Measurements from ENCODE around the gene KCNG2.

KCNG2 gene

GRCh38 chr18:79769698-79770500 is 27.8 kb upstream of the KCNG2 start:
- no peak overlapping the region for H3K4me3 ChIP-seq (replicated peaks; ENCODE audit: low read depth, low read length)
- TF ChIP-seq, protein P1, sequence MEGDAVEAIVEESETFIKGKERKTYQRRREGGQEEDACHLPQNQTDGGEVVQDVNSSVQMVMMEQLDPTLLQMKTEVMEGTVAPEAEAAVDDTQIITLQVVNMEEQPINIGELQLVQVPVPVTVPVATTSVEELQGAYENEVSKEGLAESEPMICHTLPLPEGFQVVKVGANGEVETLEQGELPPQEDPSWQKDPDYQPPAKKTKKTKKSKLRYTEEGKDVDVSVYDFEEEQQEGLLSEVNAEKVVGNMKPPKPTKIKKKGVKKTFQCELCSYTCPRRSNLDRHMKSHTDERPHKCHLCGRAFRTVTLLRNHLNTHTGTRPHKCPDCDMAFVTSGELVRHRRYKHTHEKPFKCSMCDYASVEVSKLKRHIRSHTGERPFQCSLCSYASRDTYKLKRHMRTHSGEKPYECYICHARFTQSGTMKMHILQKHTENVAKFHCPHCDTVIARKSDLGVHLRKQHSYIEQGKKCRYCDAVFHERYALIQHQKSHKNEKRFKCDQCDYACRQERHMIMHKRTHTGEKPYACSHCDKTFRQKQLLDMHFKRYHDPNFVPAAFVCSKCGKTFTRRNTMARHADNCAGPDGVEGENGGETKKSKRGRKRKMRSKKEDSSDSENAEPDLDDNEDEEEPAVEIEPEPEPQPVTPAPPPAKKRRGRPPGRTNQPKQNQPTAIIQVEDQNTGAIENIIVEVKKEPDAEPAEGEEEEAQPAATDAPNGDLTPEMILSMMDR (IDR thresholded peaks at IDR 0.05; ENCODE audit: low read depth, low read length, missing control alignments), result no peak
- DNase-seq (ENCODE audit: extremely low read depth, low read depth), result no peak

DNA sequence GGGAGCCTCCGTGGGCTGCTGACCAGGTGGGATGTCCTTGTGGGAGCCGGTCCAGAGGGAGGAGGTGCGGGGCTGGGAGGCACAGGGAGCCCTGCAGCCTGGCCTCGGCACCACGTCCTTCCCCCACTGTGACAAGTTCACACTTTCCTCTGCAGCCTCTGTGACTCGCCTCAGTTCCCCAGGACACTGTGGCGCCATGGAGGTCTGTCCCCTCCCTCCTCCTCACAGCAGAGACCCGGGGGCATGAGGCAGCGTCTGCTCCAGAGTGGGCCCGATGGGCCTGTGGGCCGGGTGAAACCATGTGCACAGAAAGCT is 27.3 kb upstream of the KCNG2 start:
- DNase-seq (ENCODE audit: extremely low read depth, low read depth), result no peak
- TF ChIP-seq, protein P1 (IDR thresholded peaks at IDR 0.05; ENCODE audit: low read depth, low read length, missing control alignments), result no peak
- H3K4me3 ChIP-seq (replicated peaks; ENCODE audit: low read depth, low read length), result no peak overlapping the region

- no peak overlapping the region for H3K4me3 ChIP-seq (replicated peaks; ENCODE audit: low read depth, low read length)
- DNase-seq (ENCODE audit: extremely low read depth, low read depth), result no peak
- TF ChIP-seq, protein P1 (IDR thresholded peaks at IDR 0.05; ENCODE audit: low read depth, low read length, missing control alignments), result no peak
Measured at GRCh38 chr18:79770826-79771225, 26.9 kb upstream of the KCNG2 start.

DNA sequence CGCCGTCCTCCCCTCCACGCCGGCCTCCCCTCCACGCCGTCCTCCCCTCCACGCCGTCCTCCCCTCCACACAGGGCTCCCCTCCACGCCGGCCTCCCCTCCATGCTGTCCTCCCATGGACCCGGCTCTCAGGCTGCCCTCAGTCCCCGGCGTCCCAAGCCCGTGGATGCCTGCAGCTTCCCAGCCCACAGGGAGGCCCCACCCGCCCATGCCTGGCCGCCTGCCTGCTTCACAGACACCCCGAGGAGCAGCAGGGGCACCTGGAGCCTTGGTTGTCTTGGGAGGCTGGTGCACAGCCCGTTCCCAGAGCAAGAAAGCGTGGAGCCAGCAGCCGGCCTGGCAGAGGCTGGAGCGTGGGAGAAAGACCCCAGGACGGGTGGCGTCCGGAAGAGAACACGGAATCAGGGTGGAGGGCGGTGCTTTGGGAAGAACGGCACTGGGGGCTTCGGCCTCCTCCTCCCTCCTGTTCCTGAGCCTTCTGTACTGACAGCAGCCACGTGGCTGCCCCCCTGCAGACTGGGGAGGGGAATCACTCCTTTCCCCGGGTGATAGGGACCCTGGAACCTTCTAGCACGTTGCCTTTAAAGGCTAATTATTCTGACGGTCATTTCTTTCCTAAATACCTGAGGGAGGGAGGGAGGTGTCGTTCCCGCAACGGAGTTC is 26.2 kb upstream of the KCNG2 start:
- H3K4me3 ChIP-seq (replicated peaks; ENCODE audit: low read depth, low read length), result no peak overlapping the region
- TF ChIP-seq, protein P1 (IDR thresholded peaks at IDR 0.05; ENCODE audit: low read depth, low read length, missing control alignments), result no peak
- DNase-seq (ENCODE audit: extremely low read depth, low read depth), result no peak

- TF ChIP-seq, protein P1 (IDR thresholded peaks at IDR 0.05; ENCODE audit: low read depth, low read length, missing control alignments), result no peak
- DNase-seq (ENCODE audit: extremely low read depth, low read depth), result no peak
- no peak overlapping the region for H3K4me3 ChIP-seq (replicated peaks; ENCODE audit: low read depth, low read length)
Measured at GRCh38 chr18:79772108-79772864, 25.5 kb upstream of the KCNG2 start.

- TF ChIP-seq, protein P1 (IDR thresholded peaks at IDR 0.05; ENCODE audit: low read depth, low read length, missing control alignments), result no peak
- DNase-seq (ENCODE audit: extremely low read depth, low read depth), result no peak
- H3K4me3 ChIP-seq (replicated peaks; ENCODE audit: low read depth, low read length), result no peak overlapping the region
Measured at GRCh38 chr18:79772865-79773696, 24.7 kb upstream of the KCNG2 start.

Measured in HFF-Myc (cell line).